Stimulated activated CD4-positive, alpha-beta T cell treated with anti-CD3 and anti-CD28 coated beads, Interleukin-4, amount 100 ng/mL, for 4 hours (primary cell): Measurements from ENCODE around the gene AMMECR1L.
A peak's percentile ranks its signal among the peaks of the same experiment; 100 is the strongest.
"Not testable (repeated sequence)": the region's sequence is repeated elsewhere in the genome, so short reads cannot be mapped to it uniquely, and the experiment has no call there.

Experiments used
- DNase-seq, 2 experiments: peaks; one replicate each; pipeline ENCODE4 v3.0.0-alpha.2; 2020

The AMMECR1L gene

DNA sequence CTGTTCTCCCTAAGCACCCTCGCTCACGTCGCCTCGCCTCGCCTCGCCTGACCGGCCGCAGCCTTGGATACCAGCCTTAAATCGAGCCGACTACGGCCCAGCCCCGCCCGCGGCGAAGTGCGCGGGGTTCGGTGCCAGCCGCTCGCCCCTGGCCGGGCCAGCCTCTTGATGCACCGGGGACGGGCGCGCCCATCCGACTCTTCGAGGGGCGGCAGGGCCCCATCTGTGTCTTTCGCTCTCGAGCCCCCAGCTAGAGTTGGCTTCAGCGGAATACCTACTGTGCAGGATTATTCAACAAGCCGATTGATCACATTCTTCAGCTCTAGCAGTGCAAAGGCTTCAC lies 808 bp upstream of the AMMECR1L start:
- not testable (repeated sequence) for DNase-seq

DNA sequence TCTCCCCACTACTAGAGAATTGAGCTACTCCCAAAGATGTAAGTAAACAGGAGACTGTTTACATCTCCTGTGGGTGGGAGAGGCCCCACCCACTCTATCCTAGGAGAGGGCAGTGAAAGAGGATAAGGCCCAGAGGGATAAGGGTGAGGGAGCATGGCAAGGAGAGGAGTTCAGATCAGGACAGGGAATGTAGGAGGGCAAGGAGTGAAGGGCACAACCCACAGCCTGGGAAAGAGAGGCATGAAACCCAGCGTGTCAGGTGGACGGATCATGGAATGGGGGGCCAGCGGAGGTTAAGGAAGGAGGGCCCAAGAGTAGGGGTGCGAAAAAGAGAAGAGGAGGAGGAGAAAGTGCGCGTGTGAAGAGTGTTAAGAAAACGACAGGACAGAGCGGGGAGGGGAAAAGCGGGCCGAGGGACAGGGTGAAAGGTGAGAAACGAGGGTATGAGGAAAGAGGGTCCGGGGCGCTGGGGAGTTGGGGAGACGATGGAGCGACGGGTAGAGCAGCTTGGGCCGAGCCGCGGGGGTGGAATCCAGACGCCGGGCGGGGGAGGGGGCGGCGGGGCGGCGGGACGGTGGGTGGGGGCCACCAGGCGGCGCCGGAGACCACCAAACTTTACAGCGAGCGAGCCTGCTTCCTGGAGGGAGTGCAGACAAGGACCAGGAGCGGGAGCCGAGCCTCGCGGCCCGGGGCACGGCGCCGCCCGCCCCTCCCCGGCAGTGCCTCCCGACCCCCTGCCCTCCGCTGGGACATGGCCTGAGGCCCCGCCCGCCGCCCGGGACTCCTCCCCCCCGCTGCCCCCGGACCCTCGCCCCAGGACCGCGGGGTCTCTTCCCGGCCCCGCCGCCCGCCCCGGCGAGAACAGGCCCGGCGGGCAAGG lies 655 bp downstream of the AMMECR1L start:
- peak; percentile 25 to 31 for DNase-seq

DNA sequence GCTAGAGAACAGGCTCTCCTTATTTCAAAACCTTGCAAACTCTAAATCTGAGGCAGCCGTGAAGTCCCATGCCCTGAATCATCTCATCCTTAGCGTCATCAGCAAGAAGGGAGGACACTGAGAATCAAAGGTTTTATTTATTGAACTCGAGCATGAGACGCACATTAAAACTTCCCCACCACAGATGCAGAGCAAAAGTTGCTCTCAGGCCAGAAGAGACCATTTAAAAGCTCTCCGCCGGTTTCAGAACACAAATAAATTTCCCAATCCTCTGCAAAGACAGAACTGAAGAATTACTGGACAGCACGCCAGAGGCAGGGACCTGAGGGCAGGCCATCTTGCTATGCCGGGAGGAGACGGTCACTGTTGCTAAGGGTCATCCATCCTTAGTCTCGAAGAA lies 1.3 kb downstream of the AMMECR1L start:
- no peak for DNase-seq

GRCh38 chr2:127879899-127880298 lies 5.9 kb downstream of the AMMECR1L start:
- no peak for DNase-seq

- DNase-seq, result no peak
Observed at GRCh38 chr2:127877626-127878025, 8.1 kb downstream of the AMMECR1L start.

GRCh38 chr2:127877136-127877535 lies 8.6 kb downstream of the AMMECR1L start:
- DNase-seq, result no peak

DNA sequence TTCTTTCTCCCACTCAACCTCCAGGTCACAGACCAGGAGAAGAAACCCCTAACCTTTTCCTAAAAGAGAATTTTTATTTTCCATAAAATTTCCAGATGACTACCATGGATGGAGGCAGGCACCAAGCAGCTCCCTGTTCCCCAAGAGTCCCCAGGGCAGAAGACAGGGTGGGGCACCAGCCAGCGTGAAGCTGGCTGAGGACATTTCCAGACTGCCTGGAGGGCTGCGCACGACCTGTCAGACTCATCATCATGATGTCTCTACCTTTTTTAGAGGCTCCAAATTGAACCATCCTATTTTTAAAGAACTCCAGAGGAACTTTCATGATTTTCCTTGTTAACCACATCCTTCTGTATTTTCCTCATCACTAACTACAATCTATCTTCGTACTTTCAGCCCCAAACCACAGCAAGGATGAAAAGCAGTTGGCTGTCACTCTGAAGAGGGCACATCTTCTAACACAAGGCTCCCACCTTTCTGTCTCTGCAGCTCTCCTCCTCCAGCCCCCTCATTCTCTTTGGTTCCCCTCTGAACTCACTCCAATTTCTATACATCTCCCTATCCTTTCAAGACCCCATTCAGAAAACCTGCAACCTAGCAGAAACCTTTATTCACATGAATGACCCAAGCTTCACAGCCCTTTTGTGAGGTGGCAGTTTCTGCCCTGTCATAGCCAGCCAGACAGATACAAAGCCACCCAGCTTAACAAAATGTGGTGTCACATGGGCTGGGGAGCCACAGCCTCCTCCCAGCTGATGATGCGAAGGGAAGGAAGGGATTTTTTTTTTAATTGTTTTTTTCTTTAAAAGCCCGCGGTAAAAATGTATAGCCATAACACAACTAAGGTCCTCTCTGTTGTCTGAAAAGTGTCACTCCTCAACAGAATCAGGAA lies 11.1 kb downstream of the AMMECR1L start:
- DNase-seq, result no peak

DNA sequence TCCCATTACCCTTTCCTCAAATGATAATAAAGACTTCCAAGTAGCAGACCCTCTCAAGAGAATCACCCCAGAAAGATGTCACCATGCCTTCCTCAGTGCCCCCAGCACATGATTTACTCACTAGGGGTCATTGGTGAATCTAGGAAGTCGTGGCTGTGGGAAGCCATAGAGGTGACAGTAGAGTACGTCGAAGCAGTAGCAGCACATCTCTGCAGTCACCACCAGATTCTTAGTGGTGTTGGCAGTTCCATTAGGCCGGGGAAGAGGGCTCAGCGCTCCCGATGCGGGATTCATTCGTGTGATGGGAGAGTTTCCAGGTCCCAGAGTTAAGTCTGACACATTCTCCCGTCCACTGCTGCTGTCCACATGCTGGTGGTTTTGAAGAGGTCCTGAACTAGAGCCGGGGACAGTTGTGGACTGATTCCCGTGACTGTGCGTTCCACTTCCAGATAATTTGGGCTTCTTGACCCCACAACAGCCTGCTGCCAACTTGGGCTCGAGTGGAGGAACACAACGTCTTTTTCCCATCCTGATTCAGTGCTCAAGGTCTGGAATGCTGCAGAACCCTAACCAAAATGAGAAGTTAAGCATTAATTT lies 12.0 kb downstream of the AMMECR1L start:
- DNase-seq, result no peak

DNA sequence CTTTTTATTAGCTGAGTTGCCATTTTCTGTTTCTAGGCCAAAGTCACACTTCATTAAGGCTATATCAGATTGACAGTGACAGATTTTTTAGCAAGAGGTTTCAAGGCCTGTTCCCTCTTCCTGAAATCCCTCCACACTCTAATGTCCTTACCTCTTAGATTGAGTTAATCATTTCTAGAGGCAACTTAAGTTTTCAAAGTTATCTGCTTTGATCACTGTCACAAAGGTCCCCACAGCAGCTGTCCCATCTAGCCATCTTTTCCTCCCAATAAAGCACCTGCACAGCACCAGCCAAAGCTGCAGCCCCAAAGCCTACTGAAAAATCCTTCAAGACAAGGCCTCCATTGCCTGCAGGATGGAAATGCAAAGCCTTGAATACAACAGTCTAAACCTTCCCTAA lies 13.4 kb downstream of the AMMECR1L start:
- no peak for DNase-seq

GRCh38 chr2:127865926-127866325 lies 19.8 kb downstream of the AMMECR1L start:
- DNase-seq, result no peak

GRCh38 chr2:127864877-127865276 lies 20.9 kb downstream of the AMMECR1L start:
- DNase-seq, result no peak

DNA sequence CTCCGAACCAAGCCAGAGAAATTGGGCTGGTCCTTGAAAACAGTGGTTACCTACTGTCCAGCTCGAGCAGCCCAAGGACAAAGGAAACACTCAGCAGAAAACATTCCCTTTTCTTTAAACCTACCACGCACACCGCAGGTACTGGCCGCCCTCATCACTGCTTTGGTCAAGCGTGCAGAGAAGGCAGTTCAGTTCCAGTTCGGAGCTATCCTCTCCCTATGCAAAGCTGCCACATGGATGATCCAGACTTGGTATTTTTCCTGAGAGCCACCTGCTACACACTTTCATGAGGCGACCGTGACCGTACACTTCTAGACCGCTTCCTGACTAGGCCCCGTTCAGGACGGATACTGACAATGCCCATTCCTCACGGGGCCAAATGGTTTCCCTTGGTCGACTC lies 23.5 kb downstream of the AMMECR1L start:
- no peak for DNase-seq

- no peak for DNase-seq
Observed at GRCh38 chr2:127860130-127860529, 25.6 kb downstream of the AMMECR1L start.

- DNase-seq, result peak; percentile 57 to 75
Observed at GRCh38 chr2:127859712-127860085, 26.1 kb downstream of the AMMECR1L start.

DNA sequence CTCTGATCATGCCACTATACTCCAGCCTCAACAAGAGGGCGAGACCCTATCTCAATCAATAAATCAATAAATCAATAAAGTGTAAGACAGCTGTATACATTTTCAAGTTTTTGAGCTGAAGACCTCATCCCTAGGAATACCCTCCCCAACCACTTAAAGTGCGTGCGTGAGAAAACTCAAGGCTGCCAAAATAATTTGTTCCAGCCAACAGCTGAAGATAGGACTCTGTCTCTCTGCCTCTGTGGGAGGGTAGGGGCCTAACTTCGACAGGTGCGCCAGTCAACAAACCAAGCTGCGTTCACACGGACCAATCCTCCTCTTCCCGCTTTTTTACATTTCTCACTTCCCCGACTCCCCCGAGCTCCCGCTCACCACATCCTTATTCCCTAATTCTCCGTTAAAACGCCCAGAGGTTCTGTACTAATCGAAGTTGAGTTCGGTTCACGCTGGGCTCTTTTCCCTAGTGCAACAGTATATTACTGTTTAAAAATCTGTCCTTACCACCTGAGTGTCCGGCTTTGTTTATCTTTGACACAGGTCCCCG lies 28.4 kb downstream of the AMMECR1L start:
- DNase-seq, result no peak

DNA sequence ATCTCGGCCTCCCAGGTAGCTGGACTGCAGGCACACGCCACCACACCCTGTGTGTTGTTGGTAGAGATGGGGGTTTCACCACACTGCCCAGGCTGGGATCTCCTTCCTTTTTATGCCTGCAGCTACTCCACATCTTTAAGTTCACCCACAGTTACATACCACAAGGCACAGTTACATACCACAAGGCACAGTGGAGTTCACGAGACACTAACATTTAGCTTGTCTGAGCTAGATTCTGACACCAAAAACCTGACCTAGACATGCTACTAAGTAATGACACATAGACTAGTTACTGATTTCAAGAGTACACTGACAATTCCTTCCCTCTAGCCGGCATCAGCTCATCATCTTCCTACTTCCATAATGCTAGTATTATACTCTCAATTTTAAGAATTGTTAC lies 32.1 kb downstream of the AMMECR1L start:
- no peak for DNase-seq

- no peak for DNase-seq
Observed at GRCh38 chr2:127852388-127852787, 33.4 kb downstream of the AMMECR1L start.

DNA sequence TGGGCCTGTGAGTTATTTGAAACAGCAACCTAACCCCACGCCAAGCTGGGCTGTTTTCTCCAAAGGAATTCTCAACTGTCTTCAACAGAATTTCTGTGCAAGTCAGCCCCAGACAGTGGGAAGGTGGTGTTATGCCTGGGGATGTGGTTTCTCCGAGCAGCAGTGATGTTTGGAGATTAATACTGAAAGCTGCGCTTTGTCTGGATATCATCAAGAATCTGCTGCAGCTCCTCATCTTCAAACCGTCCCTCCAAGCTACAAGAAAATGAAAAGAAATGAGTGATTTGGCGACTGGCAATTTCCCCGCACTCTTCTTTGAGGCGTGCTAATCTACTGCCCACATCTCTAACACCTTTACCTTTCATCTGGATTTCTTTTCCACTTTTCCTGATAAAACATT lies 37.8 kb downstream of the AMMECR1L start:
- DNase-seq, result no peak

GRCh38 chr2:127844973-127845372 lies 40.8 kb downstream of the AMMECR1L start:
- no peak for DNase-seq

DNA sequence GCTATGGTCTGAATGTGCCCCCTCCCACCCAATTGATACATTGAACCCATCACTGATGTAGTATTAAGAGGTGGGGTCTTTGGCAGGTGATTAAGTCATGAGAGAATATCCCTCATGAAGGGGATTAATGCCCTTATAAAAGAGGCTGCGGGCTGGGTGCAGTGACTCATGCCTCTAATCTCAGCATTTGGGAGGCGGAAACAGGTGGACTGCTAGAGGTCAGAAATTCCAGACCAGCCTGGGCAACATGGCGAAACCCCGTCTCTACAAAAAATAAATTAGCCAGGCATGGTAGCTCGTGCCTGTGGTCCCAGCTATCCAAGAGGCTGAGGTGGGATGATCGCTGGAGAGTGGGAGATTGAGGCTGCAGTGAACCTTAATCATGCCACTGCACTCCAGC lies 42.1 kb downstream of the AMMECR1L start:
- DNase-seq, result no peak

DNA sequence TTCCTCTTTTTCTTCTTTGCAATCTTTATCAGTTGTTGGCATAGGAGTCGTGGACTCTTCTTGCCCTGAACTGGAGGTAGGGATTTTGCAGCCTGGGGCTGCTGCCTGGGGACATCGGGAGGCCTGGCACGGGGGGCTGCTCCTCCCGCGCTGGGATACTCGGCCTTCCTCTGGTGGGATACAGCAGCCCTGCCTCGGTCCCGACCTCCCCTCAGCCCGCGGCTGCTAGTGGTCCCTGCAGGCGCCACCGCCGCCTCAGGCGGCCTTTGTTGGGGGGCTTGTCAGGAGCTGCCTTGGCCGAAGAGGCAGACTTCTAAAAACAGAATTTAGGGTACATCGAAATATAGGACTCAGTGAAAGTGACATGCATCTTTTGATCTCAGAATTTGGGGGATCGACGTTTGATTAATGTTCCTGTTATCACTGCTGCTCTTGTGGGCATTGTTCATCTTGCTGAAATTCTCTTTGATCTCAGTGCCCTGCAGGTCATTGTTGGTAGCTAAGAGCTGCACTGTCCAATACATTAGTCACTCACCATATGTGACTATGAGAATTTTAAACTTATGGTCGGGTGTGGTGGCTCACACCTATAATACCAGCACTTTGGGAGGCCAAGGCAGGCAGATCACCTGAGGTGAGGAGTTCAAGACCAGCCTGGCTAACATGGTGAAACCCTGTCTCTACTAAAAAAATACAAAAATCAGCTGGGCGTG lies 44.1 kb downstream of the AMMECR1L start:
- no peak for DNase-seq

GRCh38 chr2:127840893-127841292 lies 44.9 kb downstream of the AMMECR1L start:
- DNase-seq, result no peak

GRCh38 chr2:127834951-127835350 lies 50.8 kb downstream of the AMMECR1L start:
- no peak for DNase-seq
